Erythroblast (primary cell): ENCODE data around the gene INPP4A.

Experiments used
- DNase-seq, 2 experiments: peaks; one replicate each; lab custom pipeline; 2025; lab: John Stamatoyannopoulos, UW
- GATA1 ChIP-seq: IDR thresholded peaks from 2 replicates; pipeline ENCODE4 v1.6.1; 2011; ENCODE audit warnings: low read depth, mild to moderate bottlenecking, control low read depth, low read length, moderate library complexity
- POLR2A ChIP-seq: IDR thresholded peaks from 2 replicates; pipeline ENCODE4 v1.6.1; 2011; ENCODE audit warnings: mild to moderate bottlenecking, low read length

INPP4A gene

GRCh38 chr2:98472132-98472650, 27.5 kb downstream of the INPP4A start:
- TF ChIP-seq POLR2A (no peak), GATA1 (peak; percentile 69)
- peak; percentile 91 to 97 for DNase-seq

GRCh38 chr2:98472961-98473746, 28.5 kb downstream of the INPP4A start:
- no peak for TF ChIP-seq POLR2A
- TF ChIP-seq GATA1, result no peak
- DNase-seq, result no peak

- DNase-seq, result no peak
- no peak for TF ChIP-seq GATA1
- TF ChIP-seq POLR2A, result no peak
These were observed 29.5 kb downstream of the INPP4A start for GRCh38 chr2:98473995-98474780.

GRCh38 chr2:98474979-98475632, 30.4 kb downstream of the INPP4A start:
- no peak for TF ChIP-seq GATA1
- no peak for TF ChIP-seq POLR2A

GRCh38 chr2:98476192-98476868, 31.7 kb downstream of the INPP4A start:
- TF ChIP-seq POLR2A (no peak), GATA1 (no peak)
- peak in 1 of 2 experiments; percentile 21 for DNase-seq

More at GRCh38 chr2:98474979-98475632, 30.4 kb downstream of the INPP4A start:
- no peak for DNase-seq

GRCh38 chr2:98477036-98477435, 32.4 kb downstream of the INPP4A start:
- no peak for DNase-seq
- TF ChIP-seq GATA1 (no peak), POLR2A (no peak)

GRCh38 chr2:98477506-98477905, 32.8 kb downstream of the INPP4A start:
- DNase-seq, result no peak
- TF ChIP-seq POLR2A, result no peak
- TF ChIP-seq GATA1, result no peak

- DNase-seq, result no peak
These were observed 33.5 kb downstream of the INPP4A start for GRCh38 chr2:98478088-98478551.

GRCh38 chr2:98478907-98479306, 34.2 kb downstream of the INPP4A start:
- TF ChIP-seq GATA1 (no peak), POLR2A (no peak)
- peak; percentile 27 to 28 for DNase-seq

More at GRCh38 chr2:98478088-98478551, 33.5 kb downstream of the INPP4A start:
- no peak for TF ChIP-seq GATA1
- TF ChIP-seq POLR2A, result no peak

- TF ChIP-seq POLR2A (no peak), GATA1 (no peak)
- DNase-seq, result no peak
These were observed 34.7 kb downstream of the INPP4A start for GRCh38 chr2:98479371-98479770.

- peak; percentile 55 to 56 for DNase-seq
- TF ChIP-seq GATA1 (no peak), POLR2A (no peak)
These were observed 35.4 kb downstream of the INPP4A start for GRCh38 chr2:98479959-98480524.

- no peak for DNase-seq
- TF ChIP-seq POLR2A, result no peak
These were observed 35.9 kb downstream of the INPP4A start for GRCh38 chr2:98480598-98480997.

GRCh38 chr2:98482362-98482761, 37.7 kb downstream of the INPP4A start:
- DNase-seq, result no peak
- no peak for TF ChIP-seq POLR2A
- TF ChIP-seq GATA1, result no peak
